ENCODE data around the gene LARGE2. TPM values are rescaled to one million over a fixed set of nuclear protein-coding genes. Genes with fewer than 3 reads are reported as not detected.
A peak's percentile ranks its signal among the peaks of the same experiment; 100 is the strongest.

The LARGE2 gene
- total and polyA plus RNA-seq, 2 experiments from 2014 or later: 4.5 to 4.9 TPM

GRCh38 chr11:45880772-45881570 lies 41.5 kb upstream of the LARGE2 start:
- no peak overlapping the region for H3K27ac ChIP-seq
- DNase-seq (ENCODE audit: low read depth in 1 of 2, low spot score in 1 of 2): peak in 1 of 2 donors; percentile 35
- no peak for TF ChIP-seq CTCF (IDR thresholded peaks at IDR 0.05; ENCODE audit: low read depth, low read length)

GRCh38 chr11:45881708-45882368 lies 40.6 kb upstream of the LARGE2 start:
- TF ChIP-seq CTCF (IDR thresholded peaks at IDR 0.05; ENCODE audit: low read depth, low read length): no peak
- Histone ChIP-seq H3K27me3 (peaks cover 13% of the 10 kb centered on the region), H3K9me3 (ENCODE audit: low read depth) (no peaks in the 10 kb centered on the region), H3K36me3 (peaks cover 13% of the 10 kb centered on the region), H3K4me3 (no peak overlapping the region), H3K27ac (no peak overlapping the region), H3K4me1 (ENCODE audit: low read depth) (no peaks in the 10 kb centered on the region)
- DNase-seq (ENCODE audit: low read depth in 1 of 2, low spot score in 1 of 2): peak in 1 of 2 donors; percentile 14

More at GRCh38 chr11:45880772-45881570, 41.5 kb upstream of the LARGE2 start:
- Histone ChIP-seq H3K4me3 (no peak overlapping the region), H3K27me3 (peaks cover 4% of the 10 kb centered on the region), H3K4me1 (ENCODE audit: low read depth) (no peaks in the 10 kb centered on the region), H3K36me3 (peaks cover 13% of the 10 kb centered on the region), H3K9me3 (ENCODE audit: low read depth) (no peaks in the 10 kb centered on the region)

GRCh38 chr11:45884596-45885185 lies 37.8 kb upstream of the LARGE2 start:
- Histone ChIP-seq H3K9me3 (ENCODE audit: low read depth) (no peaks in the 10 kb centered on the region), H3K36me3 (peaks cover 9% of the 10 kb centered on the region), H3K4me3 (no peak overlapping the region), H3K27me3 (peaks cover 30% of the 10 kb centered on the region), H3K4me1 (ENCODE audit: low read depth) (no peaks in the 10 kb centered on the region), H3K27ac (no peak overlapping the region)
- DNase-seq (ENCODE audit: low read depth in 1 of 2, low spot score in 1 of 2): no peak
- no peak for TF ChIP-seq CTCF (IDR thresholded peaks at IDR 0.05; ENCODE audit: low read depth, low read length)

GRCh38 chr11:45885274-45885920 lies 37.1 kb upstream of the LARGE2 start, which contains the start of gene MAPK8IP1:
Gene MAPK8IP1, plus strand, starts transcription at chr11:45885651. Its CDS starts 170 bp downstream, at chr11:45885821.
- peak; percentile 43 to 80 for DNase-seq (ENCODE audit: low read depth in 1 of 2, low spot score in 1 of 2)
- TF ChIP-seq CTCF (IDR thresholded peaks at IDR 0.05; ENCODE audit: low read depth, low read length): no peak
- Histone ChIP-seq H3K4me1 (ENCODE audit: low read depth) (no peaks in the 10 kb centered on the region), H3K4me3 (peak within 1 kb of the TSS; percentile 63), H3K9me3 (ENCODE audit: low read depth) (no peaks in the 10 kb centered on the region), H3K27ac (no peak within 1 kb of the TSS), H3K36me3 (peaks cover 8% of the 10 kb centered on the region), H3K27me3 (peaks cover 30% of the 10 kb centered on the region)
